Esophagus muscularis mucosa (tissue), 4 donors: ENCODE data around the gene PRRG4. TPM values are rescaled to one million over a fixed set of nuclear protein-coding genes. Genes with fewer than 3 reads are reported as not detected.
"Not testable (repeated sequence)": the region's sequence is repeated elsewhere in the genome, so short reads cannot be mapped to it uniquely, and the experiment has no call there.

Experiments used
- DNase-seq: peaks from one replicate; pipeline ENCODE4 v3.0.0-alpha.2; 2017; ENCODE audit errors: extremely low spot score
- H3K27ac ChIP-seq, 4 donors: fragments of 200-600 bp; sonication (generic); replicated peaks in 1 of 4; 1 replicate in 3 of 4; 2 replicates in 1 of 4; pipeline ENCODE4 v1.5.1; 2016 to 2019; ENCODE audit warnings: mild to moderate bottlenecking in 1 of 4
- H3K27me3 ChIP-seq, 4 donors: fragments of 200-600 bp; sonication (generic); one replicate each; pipeline versions ENCODE4 v1.5.1 to v1.6.0; 2016 to 2019
- H3K36me3 ChIP-seq, 4 donors: fragments of 200-600 bp; sonication (generic); one replicate each; pipeline ENCODE4 v1.5.1; 2016 to 2019
- H3K4me1 ChIP-seq, 4 donors: fragments of 200-600 bp; sonication (generic); one replicate each; pipeline ENCODE4 v1.5.1; 2016 to 2019
- H3K4me3 ChIP-seq, 4 donors: fragments of 200-600 bp; sonication (generic); 1 replicate in 2 of 4; 2 replicates in 2 of 4; pipeline ENCODE4 v1.5.1; 2016 to 2019; ENCODE audit warnings: mild to moderate bottlenecking in 4 of 4, moderate library complexity in 1 of 4
- H3K9me3 ChIP-seq, 4 donors: fragments of 200-600 bp; sonication (generic); 1 replicate in 3 of 4; 2 replicates in 1 of 4; pipeline ENCODE4 v1.5.1; 2016 to 2019
- EP300 ChIP-seq: sonication (generic); formaldehyde crosslinking; IDR thresholded peaks from one replicate; pipeline ENCODE4 v1.6.1; 2017; ENCODE audit warnings: antibody characterized with exemption
- POLR2A ChIP-seq: fragments of 450-650 bp; IDR thresholded peaks from one replicate; pipeline ENCODE4 v1.6.1; 2017; ENCODE audit warnings: antibody characterized with exemption, moderate library complexity, mild to moderate bottlenecking, low read depth
- POLR2AphosphoS5 ChIP-seq, 2 donors: sonication (generic); formaldehyde crosslinking; IDR thresholded peaks; one replicate each; pipeline ENCODE4 v1.6.1; 2017; ENCODE audit warnings: antibody characterized with exemption in 2 of 2
- WGBS: methylation state at CpG from one replicate; pipeline ENCODE4 v1.1.5; 2018; 5-methylcytosine and 5-hydroxymethylcytosine counted together
- intact Hi-C: fragments of 100-400 bp; cut with DNase I; formaldehyde crosslinking; loops from one replicate; pipeline ENCODE4 v1.15.1; 2023
- total RNA-seq, 4 donors: library from RNA; depleted of rRNA; stranded (reverse); fragments of >200 nt; gene quantifications; one replicate each; pipeline versions ENCODE4 v1.1.0 to v1.2.1, GENCODE V29; 2016
- TF ChIP-seq, protein P1 (sequence below), 3 experiments: fragments of 200-600 bp in 2 of 3; fragments of 450-650 bp in 1 of 3; sonication (generic) in 2 of 3; IDR thresholded peaks; one replicate each; pipeline ENCODE4 v1.5.1; 2017 to 2019; ENCODE audit warnings: antibody characterized with exemption in 3 of 3, mild to moderate bottlenecking in 2 of 3, moderate library complexity in 1 of 3

Gene PRRG4
- total RNA-seq, 4 donors from 2014 or later = 1.7 to 2.8 (median 2.2) TPM

DNA sequence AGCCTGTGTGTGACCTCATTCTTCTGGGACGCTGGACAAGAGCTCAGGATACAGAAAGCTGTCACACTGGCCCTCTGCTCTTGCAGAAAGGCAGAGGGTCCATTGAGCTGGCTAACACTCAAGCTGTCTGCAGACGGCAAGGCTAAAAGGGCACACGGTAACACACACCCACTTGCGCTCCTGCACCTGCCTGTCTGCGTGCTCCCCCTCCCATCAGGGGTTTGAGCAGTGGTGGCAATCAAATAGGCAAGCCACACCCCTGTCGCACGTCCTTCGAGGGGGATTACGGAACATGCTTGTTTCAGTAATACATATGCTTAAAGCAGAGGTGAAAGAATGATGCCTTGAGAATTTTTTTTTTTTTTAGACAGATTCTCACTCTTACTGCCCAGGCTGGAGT is 55.8 kb downstream of the PRRG4 start:
- TF ChIP-seq EP300 (no peak), POLR2AphosphoS5 (IDR thresholded peaks at IDR 0.05) (no peak), POLR2A (no peak)
- TF ChIP-seq, protein P1, sequence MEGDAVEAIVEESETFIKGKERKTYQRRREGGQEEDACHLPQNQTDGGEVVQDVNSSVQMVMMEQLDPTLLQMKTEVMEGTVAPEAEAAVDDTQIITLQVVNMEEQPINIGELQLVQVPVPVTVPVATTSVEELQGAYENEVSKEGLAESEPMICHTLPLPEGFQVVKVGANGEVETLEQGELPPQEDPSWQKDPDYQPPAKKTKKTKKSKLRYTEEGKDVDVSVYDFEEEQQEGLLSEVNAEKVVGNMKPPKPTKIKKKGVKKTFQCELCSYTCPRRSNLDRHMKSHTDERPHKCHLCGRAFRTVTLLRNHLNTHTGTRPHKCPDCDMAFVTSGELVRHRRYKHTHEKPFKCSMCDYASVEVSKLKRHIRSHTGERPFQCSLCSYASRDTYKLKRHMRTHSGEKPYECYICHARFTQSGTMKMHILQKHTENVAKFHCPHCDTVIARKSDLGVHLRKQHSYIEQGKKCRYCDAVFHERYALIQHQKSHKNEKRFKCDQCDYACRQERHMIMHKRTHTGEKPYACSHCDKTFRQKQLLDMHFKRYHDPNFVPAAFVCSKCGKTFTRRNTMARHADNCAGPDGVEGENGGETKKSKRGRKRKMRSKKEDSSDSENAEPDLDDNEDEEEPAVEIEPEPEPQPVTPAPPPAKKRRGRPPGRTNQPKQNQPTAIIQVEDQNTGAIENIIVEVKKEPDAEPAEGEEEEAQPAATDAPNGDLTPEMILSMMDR (IDR thresholded peaks at IDR 0.05) = no peak
- H3K4me1 ChIP-seq = no peaks in the 10 kb centered on the region
- H3K36me3 ChIP-seq = no peaks in the 10 kb centered on the region
- H3K27ac ChIP-seq = no peak overlapping the region
- H3K4me3 ChIP-seq = no peak overlapping the region
- WGBS = 93% methylated on average over 9 of the region's 9 CpGs
- no peaks in the 10 kb centered on the region for H3K27me3 ChIP-seq
- no peak for DNase-seq
- H3K9me3 ChIP-seq = no peaks in the 10 kb centered on the region
- intact Hi-C loops = no loop called here

GRCh38 chr11:32886180-32886579 is 56.5 kb downstream of the PRRG4 start:
- DNase-seq = no peak
- intact Hi-C loops = no loop called here
- H3K9me3 ChIP-seq = no peaks in the 10 kb centered on the region
- H3K27me3 ChIP-seq = no peaks in the 10 kb centered on the region
- peaks cover 0 to 2% (median 0%) of the 10 kb centered on the region in 4 donors for H3K4me1 ChIP-seq
- H3K27ac ChIP-seq = no peak overlapping the region
- TF ChIP-seq, protein P1 (IDR thresholded peaks at IDR 0.05) = no peak
- no peak for TF ChIP-seq POLR2A
- TF ChIP-seq EP300 = no peak
- TF ChIP-seq POLR2AphosphoS5 (IDR thresholded peaks at IDR 0.05) = no peak
- no peak overlapping the region for H3K4me3 ChIP-seq
- H3K36me3 ChIP-seq = no peaks in the 10 kb centered on the region
- WGBS = 94% methylated on average over 3 of the region's 3 CpGs

DNA sequence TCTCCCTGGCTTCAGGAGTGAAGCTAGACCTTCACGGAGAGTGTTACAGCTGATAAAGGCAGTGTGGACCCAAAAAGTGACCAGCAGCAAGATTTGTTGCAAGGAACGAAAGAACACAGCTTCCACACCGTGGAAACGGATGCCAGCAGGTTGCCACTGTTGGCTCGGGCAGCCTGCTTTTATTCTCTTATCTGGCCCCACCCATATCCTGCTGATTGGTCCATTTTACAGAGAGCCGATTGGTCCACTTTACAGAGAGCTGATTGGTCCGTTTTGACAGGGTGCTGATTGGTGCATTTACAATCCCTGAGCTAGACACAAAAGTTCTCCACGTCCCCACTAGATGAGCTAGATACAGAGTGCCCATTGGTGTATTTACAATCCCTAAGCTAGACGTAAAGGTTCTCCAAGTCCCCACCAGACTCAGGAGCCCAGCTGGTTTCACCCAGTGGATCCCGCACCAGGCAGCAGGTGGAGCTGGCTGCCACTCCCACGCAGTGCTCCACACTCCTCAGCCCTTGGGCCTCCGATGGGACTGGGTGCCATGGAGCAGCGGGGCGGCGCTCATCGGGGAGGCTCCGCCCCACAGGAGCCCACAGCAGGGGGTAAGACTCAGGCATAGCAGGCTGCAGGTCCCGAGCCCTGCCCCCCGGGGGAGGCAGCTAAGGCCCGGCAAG is 58.1 kb downstream of the PRRG4 start:
- H3K27me3 ChIP-seq, DNase-seq, H3K27ac ChIP-seq, H3K9me3 ChIP-seq, H3K4me1 ChIP-seq, intact Hi-C loops, H3K4me3 ChIP-seq, H3K36me3 ChIP-seq: not testable (repeated sequence)
- 94% methylated on average over 12 of the region's 20 CpGs for WGBS

DNA sequence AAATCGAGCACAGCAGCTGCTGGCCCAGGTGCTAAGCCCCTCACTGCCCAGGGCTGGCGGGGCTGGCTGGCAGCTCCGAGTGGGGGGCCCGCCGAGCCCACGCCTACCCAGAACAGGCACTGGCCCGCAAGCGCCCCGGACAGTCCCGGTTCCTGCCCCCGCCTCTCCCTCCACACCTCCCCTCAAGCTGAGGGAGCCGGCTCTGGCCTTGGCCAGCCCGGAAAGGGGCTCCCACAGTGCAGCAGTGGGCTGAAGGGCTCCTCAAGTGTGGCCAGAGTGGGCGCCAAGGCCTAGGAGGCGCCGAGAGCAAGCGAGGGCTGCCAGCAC is 58.6 kb downstream of the PRRG4 start:
- intact Hi-C loops, H3K9me3 ChIP-seq, H3K4me1 ChIP-seq, H3K27ac ChIP-seq, DNase-seq, H3K27me3 ChIP-seq, H3K4me3 ChIP-seq, H3K36me3 ChIP-seq: not testable (repeated sequence)
- 100% methylated on average over 3 of the region's 17 CpGs for WGBS

DNA sequence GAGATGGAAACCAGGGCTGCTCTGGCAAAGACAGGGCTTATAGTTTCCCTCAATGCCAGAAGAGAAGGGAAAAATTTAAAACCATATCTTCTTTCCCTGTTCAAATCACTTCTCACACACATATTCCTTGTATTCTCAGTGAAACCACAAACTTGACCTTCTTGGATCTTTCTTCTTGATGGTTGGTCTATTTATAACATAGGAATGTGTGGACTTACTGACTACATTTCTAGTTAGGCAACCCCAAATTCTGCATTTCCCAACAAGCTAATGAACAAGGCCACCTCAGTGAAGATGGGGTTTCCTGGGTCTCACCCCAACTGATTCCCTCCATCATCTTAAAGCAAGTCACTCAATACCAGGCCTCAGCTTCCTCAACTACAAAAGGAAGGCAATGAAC is 59.1 kb downstream of the PRRG4 start:
- H3K36me3 ChIP-seq = no peaks in the 10 kb centered on the region
- intact Hi-C loops = no loop called here

More for the DNA sequence above, 59.1 kb downstream of the PRRG4 start:
- TF ChIP-seq EP300 = no peak
- TF ChIP-seq POLR2A = no peak
- no peak for TF ChIP-seq POLR2AphosphoS5 (IDR thresholded peaks at IDR 0.05)
- TF ChIP-seq, protein P1 (IDR thresholded peaks at IDR 0.05) = no peak
- Histone ChIP-seq H3K4me3 (no peak overlapping the region), H3K27ac (no peak overlapping the region), H3K9me3 (no peaks in the 10 kb centered on the region), H3K4me1 (peaks cover 0 to 10% (median 9%) of the 10 kb centered on the region in 4 donors), H3K27me3 (no peaks in the 10 kb centered on the region)
- DNase-seq = no peak
